NCI-H2081 treated with DMSO at 0.1 percent for 48 hours (cell line): ENCODE measurements around the gene TRPM5.
"Not testable (repeated sequence)": the region's sequence is repeated elsewhere in the genome, so short reads cannot be mapped to it uniquely, and the experiment has no call there.

Source experiments
- DNase-seq: peaks from one replicate; lab custom pipeline; 2025; lab: John Stamatoyannopoulos, UW

Gene TRPM5, protein sequence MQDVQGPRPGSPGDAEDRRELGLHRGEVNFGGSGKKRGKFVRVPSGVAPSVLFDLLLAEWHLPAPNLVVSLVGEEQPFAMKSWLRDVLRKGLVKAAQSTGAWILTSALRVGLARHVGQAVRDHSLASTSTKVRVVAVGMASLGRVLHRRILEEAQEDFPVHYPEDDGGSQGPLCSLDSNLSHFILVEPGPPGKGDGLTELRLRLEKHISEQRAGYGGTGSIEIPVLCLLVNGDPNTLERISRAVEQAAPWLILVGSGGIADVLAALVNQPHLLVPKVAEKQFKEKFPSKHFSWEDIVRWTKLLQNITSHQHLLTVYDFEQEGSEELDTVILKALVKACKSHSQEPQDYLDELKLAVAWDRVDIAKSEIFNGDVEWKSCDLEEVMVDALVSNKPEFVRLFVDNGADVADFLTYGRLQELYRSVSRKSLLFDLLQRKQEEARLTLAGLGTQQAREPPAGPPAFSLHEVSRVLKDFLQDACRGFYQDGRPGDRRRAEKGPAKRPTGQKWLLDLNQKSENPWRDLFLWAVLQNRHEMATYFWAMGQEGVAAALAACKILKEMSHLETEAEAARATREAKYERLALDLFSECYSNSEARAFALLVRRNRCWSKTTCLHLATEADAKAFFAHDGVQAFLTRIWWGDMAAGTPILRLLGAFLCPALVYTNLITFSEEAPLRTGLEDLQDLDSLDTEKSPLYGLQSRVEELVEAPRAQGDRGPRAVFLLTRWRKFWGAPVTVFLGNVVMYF (N-terminal part only)

DNA sequence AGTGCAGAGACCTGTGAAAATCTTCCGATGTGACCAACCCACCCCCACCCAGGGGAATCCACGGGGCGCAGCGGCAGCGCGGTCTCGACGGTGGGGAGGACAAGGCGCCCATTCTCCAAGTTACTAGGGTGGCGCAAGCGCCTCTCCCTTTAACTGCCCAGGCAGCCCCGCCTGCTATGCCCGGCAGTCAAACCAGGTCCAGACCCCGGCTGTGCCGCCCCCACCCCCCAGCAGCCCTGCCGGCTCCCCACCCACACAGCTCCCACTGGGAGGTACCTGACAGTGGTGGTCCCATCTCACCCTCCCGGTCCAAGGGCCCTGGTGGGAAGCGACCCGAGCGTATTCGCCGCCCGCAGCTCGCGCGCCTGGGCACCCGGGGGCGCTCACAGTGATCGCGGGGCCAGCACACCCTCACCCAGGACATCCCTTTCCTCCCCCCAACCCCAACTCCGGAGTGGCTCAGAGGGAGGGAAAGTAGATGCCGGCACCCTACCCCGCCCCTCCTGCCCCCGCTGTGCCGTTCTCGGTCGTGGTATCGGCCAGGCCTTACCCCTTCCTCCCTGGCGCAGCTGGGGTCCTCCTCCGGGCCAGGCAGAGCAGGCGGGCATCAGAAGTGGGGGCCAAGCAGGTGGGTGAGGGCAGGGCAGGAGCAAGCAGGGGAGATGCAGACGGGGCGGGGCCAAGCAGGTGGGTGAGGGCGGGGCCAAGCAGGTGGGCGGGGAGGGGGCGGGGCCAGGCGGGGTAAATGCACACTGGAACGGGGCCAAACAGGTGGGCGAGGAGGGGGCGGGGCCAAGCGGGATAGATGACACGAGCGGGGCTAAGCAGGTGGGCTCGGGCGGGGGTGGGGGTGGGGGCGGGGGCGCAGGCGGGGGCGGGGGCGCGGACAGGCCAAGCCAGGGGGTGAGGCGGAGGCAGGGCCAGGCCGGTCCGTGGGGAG, at the start of gene TRPM5:
TSS of gene TRPM5 (minus strand) at position 634 of the 940 bp plus-strand sequence. CDS start 21,478 bp downstream, outside the sequence.
- no peak for DNase-seq

DNA sequence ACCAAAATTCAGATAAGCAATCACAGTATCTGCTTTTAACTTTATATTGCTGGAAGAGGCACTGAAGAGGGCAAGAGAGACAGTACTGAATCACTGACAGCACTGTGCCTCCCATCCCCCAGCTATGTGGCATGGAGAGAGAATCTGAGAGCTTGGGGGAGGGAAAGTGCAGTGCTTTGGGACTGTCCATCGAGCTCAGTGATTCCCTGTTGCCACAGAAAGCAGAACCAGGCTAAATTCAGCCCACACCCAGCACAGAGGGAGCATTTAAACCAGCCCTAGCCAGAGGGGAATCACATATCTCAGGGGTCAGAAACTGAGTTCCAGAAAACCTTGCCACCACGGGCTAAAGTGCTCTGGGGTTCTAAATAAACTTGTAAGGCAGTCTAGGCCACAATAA, 44.8 kb upstream of the TRPM5 start:
- DNase-seq = no peak

DNA sequence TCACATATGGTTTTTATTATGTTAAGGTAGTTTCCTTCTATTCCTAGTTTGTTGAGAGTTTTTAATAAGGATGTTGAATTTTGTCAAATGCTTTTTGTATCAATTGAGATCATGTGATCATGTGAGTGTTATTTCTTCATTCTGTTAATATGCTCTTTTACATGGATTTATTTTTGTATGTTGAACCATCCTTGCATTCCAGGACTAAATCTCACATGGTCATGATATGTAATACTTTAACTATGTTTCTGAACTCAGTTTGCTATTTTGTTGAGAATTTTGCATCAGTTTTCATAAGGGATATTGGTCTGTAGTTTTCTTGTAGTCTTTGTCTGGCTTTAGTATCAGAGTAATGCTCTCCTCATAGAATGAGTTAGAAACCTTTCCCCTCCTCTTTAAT, 43.7 kb upstream of the TRPM5 start:
- DNase-seq = no peak

DNA sequence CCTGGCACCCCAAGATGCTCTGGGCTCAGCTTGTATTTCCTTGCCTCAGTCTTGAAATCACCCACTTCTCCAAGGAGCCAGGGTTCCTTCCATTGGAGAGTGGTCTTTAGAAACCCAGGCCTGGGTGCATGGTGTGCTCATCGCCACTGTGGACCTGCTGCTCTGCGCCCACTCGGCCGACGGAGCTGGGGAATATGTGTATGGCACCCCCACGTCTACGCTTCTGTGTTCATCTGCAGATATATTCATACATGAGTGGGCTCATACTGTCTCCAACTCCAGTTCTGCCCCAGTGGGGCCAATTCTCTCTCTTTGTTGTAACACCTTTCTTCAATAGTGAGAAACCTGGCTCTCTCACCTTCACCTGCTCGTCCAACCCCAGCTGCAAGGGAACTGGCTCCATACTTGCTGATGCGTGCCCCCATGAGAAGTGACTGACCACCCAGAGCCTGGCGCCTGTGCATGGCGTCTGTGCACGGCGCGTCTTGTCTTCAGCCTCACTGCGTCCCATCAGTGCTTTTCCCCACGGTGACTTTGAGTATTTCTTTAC, 40.3 kb upstream of the TRPM5 start:
- no peak for DNase-seq

DNA sequence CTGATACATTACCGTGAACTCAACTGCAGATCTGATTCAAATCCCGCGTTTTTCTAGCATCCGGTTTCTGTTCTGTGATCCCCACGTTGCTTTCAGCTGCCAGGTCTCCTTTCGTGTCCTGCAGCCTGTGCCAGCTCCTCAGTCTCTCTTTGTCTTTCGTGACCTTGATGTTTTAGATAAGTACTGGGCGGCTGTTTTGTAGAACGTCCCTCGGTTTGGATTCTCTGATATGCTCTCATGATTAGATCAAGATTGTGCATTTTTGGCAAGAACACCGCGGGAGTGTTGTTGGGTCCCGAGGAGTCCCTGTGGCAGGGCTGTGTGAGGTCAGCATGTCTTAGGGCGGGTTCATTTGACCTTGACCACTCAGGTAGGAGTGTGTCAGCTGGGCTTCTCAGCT, 39.1 kb upstream of the TRPM5 start:
- no peak for DNase-seq

DNA sequence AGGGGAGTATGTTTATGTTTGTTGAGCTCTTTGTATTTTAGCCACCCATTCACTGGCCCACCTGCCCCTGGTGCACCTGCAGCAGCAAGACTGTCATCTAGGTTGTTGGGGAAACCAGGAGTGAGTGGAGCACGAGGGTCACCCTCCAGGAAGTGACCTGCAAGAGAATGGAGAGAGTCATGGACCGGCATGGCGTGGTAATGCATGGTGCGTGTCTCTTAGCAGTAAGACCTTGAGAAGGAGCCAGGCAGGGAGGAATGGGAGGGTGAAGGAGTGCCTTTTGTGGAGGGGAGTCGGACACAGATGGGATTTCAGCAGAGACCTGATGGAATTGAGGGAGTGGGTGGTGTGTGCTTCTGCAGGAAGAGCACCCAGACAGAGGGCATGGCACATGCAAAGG, 38.4 kb upstream of the TRPM5 start:
- DNase-seq = no peak

DNA sequence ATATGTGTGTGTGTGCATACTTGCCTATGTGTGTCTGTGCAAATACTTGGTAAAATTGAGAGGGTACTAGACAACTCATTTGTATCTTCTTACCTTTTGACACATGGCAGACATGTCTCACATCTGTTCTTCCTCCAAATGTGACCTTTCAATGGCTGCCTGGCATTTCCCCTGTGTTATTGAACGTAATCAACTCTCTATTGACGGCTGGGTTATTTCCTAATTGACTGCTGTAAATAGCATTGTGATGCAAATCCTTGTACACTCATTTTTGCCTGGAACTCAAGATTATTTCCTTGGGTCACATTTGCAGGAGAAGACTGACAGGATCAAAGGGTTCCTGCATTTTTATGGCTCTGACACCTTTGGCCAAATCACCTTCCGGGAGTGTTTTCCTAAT, 37.9 kb upstream of the TRPM5 start:
- no peak for DNase-seq

DNA sequence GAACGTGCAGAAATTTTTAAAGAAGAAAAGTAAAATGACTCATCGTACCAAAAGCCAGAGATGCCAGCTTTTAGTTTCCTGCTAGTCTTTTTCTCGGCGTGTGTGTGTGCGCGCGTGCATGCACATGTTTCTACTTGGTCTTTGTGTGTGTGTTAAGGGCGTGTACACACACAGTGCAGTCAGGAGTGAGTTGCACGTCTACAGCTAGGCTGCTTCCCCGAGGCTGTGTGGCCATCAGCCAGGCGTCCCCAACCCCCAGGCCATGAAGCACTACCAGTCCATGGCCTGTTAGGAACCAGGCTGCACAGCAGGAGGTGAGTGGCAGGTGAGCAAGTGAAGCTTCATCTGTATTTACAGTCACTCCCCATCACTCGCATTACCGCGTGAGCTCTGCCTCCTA, 36.9 kb upstream of the TRPM5 start:
- DNase-seq = no peak

DNA sequence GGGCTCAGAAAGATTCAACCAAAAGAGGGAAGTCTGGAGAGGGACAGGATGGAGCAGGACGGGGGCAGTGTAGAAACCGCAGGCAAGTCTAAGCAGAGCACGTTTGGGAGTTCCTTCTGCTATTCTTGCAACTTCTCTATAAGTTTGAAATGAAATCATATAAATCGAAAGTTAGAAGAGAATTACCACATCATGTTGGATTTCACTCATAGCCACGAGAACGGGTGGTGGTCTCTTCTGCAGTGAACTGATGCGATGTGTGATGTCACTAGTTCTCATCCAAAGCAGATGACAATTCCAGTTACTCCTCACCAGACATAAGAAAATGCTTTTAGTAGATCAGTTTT, 36.5 kb upstream of the TRPM5 start:
- DNase-seq = no peak

DNA sequence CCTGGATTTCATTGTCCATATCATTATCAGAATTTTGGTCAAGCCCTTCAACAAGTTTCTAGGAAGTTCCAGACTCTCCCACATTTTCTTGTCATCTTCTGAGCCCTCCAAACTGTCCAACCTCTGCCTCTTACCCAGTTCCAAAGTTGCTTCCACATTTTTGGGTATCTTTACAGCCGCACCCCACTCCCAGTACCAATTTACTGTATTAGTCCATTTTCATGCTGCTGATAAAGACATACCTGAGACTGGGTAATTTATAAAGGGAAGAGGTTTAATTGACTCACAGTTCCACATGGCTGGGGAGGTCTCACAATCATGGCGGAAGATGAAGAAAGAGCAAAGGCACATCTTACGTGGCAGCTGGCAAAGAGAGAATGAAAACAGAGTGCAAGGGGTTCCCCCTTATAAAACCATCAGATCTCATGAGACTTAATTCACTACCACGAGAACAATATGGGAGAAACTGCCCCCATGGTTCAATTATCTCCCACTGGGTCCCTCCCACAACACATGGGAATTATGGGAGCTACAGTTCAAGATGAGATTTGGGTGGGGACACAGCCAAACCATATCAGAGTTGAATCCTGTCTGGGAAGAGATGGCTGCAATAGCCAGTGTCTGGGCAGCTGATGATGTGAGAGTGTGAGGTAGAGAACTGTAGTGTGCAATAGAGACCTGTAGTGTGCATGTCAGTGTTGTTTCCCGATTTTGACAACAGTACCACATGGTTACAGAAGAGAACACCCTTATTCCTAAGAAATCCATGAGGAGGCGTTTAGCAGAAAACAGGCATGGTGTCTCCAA, 36.0 kb upstream of the TRPM5 start:
- not testable (repeated sequence) for DNase-seq

DNA sequence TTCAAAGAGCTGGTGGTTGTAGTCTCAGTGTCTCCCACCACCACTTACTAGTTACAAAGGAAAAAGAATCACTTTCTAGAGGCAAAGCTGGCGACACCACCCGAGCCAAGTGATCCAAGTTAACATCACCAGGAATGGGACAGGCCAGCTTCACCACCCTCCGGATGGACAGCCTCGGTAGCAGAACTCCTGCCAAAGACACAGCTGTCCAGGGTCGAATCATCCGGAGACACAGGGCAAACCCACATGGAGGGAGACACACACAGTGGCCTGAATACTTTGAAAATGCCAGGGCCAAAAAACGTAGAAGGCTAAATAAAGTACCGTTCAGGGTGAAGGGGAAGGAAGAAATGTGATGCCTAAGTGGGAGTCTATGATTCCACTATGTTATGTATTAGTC, 33.6 kb upstream of the TRPM5 start:
- DNase-seq = no peak

DNA sequence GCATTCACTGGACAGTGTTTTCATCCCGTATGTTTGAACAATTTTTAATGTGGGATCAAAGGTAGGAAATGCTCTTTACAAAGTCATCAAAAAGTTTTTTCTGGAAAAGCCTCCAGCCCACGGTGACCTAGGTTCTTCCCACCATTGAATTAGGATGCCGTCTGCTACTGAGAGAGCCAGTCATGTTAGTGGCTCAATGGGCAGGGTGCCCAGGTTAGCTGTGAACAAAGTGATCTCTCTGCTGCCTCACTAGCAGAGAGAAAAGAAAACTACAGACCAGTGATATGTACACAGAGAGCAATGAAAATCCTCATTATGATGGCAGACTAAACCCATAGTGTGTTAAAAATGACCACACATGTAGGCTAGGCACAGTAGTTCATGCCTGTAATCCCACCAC, 32.9 kb upstream of the TRPM5 start:
- no peak for DNase-seq

DNA sequence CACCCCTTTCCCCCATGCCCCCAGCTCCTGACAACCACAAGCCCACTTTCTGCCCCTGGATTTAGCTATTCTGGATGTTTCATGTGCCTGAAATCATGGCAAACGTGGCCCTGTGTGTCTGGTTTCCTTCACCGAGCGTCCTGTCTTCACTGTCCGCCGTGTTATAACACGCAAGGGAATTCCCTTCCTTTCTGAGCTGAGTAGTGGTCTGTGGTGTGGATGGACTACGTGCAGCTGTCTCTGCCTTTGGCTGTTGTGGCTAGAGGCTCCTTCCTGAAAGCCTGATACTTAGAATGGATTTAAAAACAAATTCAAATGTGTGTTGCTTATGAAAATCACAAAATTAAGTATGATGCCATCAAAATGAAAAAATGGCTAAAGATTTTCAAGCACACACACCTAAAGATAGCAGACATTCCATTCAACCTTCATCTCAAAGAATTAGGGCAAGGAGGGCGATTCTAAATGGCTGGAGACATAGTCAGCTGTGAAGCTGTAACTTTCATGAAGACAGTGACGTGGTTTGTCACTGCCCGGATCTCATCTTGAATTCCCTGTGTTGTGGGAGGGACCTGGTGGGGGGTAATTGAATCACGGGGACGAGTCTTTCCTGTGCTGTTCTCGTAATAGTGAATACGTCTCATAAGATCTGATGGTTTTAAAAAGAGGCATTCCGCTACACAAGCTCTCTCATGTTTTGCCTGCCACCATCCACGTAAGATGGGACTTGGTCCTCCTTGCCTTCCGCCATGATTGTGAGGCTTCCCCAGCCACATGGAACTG, 31.0 kb upstream of the TRPM5 start:
- no peak for DNase-seq

DNA sequence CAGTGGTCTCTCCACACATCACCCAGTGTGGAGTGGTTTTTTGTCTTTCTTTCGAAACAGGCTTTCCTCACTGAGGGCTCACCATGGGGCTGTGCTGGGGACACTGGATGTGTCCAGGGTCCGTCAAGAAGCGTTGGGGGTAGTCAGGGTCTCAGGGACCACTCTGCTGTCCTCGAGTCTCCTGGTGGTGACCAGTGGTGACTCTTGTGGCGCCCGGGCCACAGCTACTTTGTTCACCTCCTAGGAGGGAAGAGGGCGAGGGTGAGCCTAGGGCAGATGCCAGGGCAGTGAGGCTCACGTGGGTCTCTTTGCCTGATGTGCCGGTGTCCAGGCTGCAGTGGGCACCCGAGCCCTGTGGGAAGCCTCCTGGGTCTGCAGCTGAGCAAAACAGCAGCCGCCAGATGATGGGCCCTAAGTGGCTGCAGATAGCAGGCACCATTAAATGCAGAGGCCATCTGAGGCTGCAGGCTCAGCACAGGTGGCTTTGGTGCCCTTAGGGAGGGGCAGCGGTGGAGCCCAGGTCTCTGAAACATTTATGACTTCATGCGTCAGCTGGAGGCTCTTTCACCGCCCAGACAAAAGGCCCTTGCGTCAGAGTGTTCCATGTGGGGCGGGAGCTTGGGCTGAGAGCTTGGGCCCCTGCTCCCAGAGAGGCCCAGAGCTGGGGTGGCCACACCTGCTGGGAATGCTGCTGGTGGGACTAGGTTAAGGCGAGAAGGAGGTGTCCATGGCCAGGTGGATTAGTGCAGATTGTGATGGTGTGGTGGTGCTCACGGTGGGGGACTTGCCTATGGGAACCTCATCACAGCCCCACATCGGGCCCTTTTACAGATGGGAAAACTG, 30.0 kb upstream of the TRPM5 start:
- DNase-seq = no peak

DNA sequence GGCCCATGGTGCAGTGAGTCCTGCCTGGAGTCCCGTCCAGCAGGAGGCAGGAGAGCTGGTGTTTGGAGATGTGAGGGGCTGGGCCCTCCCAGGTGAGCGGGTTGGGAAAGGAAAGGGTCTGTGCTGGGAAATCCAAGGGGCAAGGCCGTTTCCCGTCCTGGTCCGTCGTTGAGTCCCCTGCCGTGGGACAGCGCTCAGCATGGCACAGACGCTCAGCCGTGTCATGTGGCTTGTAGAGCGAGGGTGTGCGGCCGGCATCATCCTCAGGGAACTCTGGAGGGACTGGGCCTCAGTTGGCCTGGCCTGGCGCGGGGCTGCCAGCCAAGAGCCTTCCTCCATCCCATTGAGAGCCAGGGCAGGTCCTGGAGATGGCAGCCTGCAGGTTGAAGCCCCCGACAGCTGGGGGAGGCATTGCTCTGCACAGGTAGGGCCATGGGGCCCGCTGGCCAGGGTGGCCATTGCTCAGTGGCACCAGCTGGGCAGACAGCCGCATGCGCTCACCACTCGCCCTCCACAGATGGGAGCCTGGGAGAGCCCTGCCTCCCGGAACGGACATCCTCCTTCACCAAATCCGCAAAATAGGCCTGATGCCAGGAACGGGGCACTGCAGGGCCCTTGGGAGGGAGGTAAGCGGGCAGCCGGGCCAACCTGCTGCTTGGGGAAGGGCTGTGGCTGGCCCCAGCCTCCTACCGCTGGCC, 29.2 kb upstream of the TRPM5 start:
- no peak for DNase-seq

DNA sequence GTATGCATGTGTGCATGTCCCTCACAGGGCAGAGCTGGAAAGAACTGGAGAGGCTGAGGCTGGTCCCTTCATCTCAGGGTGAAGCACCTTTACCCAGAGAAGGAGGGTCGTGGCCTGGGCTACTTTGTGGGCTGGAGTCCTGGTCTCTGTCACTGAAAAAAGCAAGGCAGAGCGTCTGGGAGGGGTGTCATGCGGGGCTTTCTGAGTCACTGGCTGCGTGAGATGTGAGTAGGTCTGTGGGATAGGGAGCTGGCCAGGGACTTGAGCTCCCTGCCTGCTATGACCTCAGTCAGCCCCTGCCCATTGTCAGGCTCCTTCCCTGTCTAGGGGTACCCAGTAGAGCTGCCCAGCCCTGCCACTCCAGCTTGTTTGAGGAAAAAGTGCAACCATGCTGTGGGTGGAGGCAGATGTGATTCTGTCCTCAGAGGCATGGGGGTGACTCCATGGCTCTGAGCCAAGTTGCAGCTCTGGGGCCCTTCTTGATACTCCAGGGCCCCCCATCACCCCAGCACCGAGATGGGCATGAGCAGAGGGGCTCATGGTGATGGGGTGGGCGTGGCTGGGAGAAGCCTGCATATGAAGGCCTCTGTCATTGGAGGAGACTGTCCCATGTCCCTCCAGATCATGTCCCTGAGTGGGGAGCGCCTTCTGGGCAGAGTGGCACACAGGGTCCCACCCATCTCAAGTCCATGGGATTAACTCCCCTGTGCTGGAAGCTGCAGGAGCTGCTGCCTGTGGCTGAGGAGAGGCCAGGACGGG, 28.3 kb upstream of the TRPM5 start:
- no peak for DNase-seq

DNA sequence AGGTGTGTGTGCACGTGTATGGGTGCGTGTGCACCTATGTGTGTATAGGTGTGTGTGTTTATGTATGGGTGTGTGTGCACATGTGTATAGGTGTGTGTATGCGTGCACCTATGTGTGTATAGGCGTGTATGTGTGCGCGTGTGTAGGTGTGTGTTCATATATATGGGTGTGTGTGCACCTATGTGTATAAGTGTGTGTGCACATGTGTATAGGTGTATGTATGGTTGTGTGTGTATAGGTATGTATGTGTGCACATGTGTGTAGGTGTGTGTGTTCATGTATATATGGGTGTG, 27.4 kb upstream of the TRPM5 start:
- no peak for DNase-seq

DNA sequence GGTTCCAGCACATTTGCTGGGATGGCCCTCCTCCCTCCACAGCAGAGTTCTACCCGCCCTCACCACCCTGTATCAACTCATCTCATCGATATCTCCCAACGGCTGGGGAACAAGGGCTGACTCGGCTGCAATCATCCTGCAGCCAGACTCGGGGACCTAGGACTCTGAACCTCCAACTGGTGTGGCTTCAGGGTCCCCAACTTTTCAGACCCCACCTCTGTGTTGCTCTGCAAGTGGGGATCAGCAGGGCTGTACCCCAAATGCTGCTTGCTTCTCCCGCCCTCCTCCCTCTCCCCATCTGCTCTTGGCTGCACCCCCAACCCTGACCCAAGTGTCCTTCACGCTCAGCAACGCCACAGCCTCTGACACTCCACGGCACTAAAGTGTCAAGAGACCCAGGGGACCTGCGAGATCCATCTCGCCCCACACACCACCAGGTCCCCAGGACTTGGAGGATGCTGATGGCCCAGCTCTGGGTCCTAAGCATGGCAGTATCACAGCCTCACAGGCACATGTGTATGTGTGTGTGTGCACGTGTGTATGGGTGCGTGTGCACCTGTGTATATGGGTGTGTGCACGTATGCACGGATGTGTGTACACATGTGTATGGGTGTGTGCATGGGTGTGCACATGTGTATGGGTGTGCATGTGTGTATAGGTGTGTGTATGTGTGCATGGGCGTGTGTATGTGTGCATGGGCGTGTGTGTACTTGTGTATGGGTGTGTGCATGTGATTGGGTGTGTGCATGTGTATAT, 26.9 kb upstream of the TRPM5 start:
- DNase-seq = no peak
